H1 (cell line): ENCODE results near the gene IVL. TPM values are rescaled to one million over a fixed set of nuclear protein-coding genes. Genes with fewer than 3 reads are reported as not detected.

Source experiments
- GABPA ChIP-seq: IDR thresholded peaks from 2 replicates; pipeline ENCODE4 v1.6.1; 2011; ENCODE audit warnings: mild to moderate bottlenecking, low read length, moderate library complexity, borderline replicate concordance; ENCODE audit not compliant: insufficient read depth
- HDAC2 ChIP-seq, 2 experiments: fragments of 300-600 bp in 1 of 2; sonication (generic) in 1 of 2; IDR thresholded peaks; 2 replicates each; pipeline ENCODE4 v1.6.1; 2011 to 2012; ENCODE audit warnings: low read depth in 2 of 2, low read length in 2 of 2, mild to moderate bottlenecking in 2 of 2, moderate library complexity in 2 of 2, borderline replicate concordance in 1 of 2, inconsistent platforms in 1 of 2
- JUND ChIP-seq: IDR thresholded peaks from 2 replicates; pipeline ENCODE4 v1.6.1; 2011; ENCODE audit warnings: mild to moderate bottlenecking, improper control_type of control experiment, low read length
- NANOG ChIP-seq: IDR thresholded peaks from 2 replicates; pipeline ENCODE4 v1.6.1; 2011; ENCODE audit warnings: low read length, low read depth, mild to moderate bottlenecking, inconsistent platforms; ENCODE audit not compliant: insufficient read depth, poor library complexity, severe bottlenecking
- RAD21 ChIP-seq, 2 experiments: IDR thresholded peaks in 1 of 2; conservative IDR thresholded peaks in 1 of 2; 2 replicates each; pipeline ENCODE4 v1.6.1; 2011; ENCODE audit warnings: low read depth in 2 of 2, low read length in 2 of 2, improper control_type of control experiment in 1 of 2, inconsistent platforms in 1 of 2, mild to moderate bottlenecking in 1 of 2, moderate library complexity in 1 of 2
- RNF2 ChIP-seq: fragments of 200-900, 300-1000 bp; sonication (generic); IDR thresholded peaks from 2 replicates; pipeline ENCODE4 v1.7.1; 2016; ENCODE audit warnings: borderline replicate concordance, low read depth, mild to moderate bottlenecking, antibody characterized with exemption, low read length; ENCODE audit not compliant: poor library complexity, severe bottlenecking; ENCODE audit errors: missing control alignments
- YY1 ChIP-seq: IDR thresholded peaks from 2 replicates; pipeline ENCODE4 v1.6.1; 2011; ENCODE audit warnings: low read depth, mild to moderate bottlenecking, low read length
- ZNF274 ChIP-seq: IDR thresholded peaks from 2 replicates; pipeline ENCODE4 v1.7.0; 2012; ENCODE audit warnings: low read length, borderline replicate concordance; ENCODE audit errors: extremely low read depth
- polyA plus RNA-seq, 7 experiments: library from polyadenylated mRNA; depleted of rRNA in 3 of 7; stranded (reverse) in 5 of 7; unstranded in 2 of 7; fragments of >200 nt in 5 of 7; fragments of 200-250 nt in 2 of 7; gene quantifications; 1 replicate in 5 of 7; 2 replicates in 1 of 7; 4 replicates in 1 of 7; pipeline versions ENCODE4 v1.2.1 to v1.2.3, GENCODE V29; 2011 to 2013; ENCODE audit warnings: missing spikeins in 2 of 7, mixed read lengths in 2 of 7
- total RNA-seq: library from RNA; stranded (reverse); fragmentation: NEBNext Ultra II Directional; extraction: Animal tissue kit (Norgen Biotek cat#: 25700); gene quantifications from 2 replicates; pipeline ENCODE4 v1.2.1, GENCODE V29; 2021

Gene IVL
- total and polyA plus RNA-seq, 2 of the 8 experiments (the other 6 are each of a cell fraction or from before 2014, with no cell fraction given): not detected

DNA sequence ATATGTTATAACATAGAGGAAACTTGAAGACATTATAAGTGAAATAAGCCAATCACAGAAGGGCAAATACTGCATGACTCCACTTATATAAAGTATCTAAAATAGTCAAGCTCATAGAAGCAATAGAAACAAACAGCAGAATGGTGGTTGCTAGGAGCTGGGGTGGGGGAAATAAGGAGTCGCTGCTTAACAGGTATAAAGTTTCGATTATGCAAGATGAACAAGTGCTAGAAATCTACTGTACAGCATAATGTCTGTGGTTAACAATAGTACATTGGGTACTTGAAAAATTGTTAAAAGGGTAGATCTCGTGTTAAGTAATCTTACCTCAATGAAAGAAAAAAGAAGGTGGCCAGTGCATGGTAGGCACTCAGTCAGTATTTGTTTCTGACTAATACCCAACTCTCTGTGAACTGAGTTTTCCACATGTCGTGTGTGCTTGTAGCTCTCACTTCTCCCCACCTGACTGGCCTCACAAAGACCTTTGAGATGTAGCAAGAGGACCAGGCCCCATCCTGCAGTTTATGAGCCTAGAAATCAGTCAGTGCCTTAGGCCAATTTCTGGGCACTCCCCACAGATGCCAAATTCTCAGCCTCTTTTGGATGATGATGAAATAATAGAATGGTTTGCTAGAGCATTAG lies 23.9 kb downstream of the IVL start (continued):
- TF ChIP-seq JUND (no peak), ZNF274 (no peak), RAD21 (IDR thresholded peaks at IDR 0.05 in 1 of 2, conservative IDR thresholded peaks at IDR 0.05 in 1 of 2; ENCODE audit: low read depth in 2 of 2, low read length in 2 of 2) (no peak), NANOG (no peak), YY1 (no peak), RNF2 (no peak), HDAC2 (IDR thresholded peaks at IDR 0.05; ENCODE audit: borderline replicate concordance in 1 of 2, low read depth in 2 of 2, low read length in 2 of 2) (no peak), GABPA (no peak)
